ENCODE measurements around the gene SEC24A. TPM values are rescaled to one million over a fixed set of nuclear protein-coding genes. Genes with fewer than 3 reads are reported as not detected.
A peak's percentile ranks its signal among the peaks of the same experiment; 100 is the strongest.

The SEC24A gene
- total RNA-seq, 1 experiment from 2014 or later = 30.4 TPM

DNA sequence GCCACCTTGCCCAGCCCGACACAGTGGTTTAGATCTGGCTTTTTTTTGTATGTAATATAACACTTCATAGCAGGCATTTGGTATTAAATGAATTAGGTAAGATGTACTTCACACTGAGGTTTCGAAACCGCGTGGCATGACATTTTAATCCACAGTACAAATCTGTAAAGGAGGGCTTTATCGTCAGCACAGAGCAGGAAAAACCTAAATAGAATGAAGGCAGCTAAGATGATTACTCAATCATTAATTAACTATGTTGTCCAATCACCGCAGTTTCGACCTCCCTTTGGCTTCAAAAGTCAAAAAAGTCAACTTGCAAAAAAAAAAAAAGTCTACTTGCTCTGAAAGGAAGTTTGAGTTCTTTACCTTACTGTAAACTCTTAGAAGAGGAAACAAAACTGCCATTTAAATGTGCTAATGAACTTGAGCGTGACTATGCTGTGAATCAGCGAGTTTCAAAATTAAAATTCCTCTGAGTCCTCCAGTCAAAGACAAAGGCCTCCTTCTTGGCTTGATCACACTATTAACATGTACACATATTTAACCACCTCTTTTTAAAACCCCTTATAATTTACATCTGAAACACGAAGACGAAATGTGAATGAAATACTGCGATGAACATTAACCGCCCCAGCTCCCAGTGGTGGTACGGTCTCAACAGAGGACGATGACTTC lies 698 bp upstream of the SEC24A start:
- DNase-seq = no peak
- no CpG with 5 or more reads among the region's 15 CpGs for WGBS (ENCODE audit: extremely low coverage, insufficient read length, low lambda C conversion rate)
- peaks cover 15 to 16% of the 10 kb centered on the region in 2 experiments for H3K4me1 Mint-ChIP-seq

More for the DNA sequence above, 698 bp upstream of the SEC24A start:
- no peak overlapping the region for H2BK120ac ChIP-seq (ENCODE audit: low read depth, low read length, poor library complexity, severe bottlenecking)
- no peaks in the 10 kb centered on the region for H3K27me3 ChIP-seq (ENCODE audit: insufficient read depth, low read length)
- H2BK5ac ChIP-seq (ENCODE audit: insufficient read length, low read length) = no peak overlapping the region
- H3K79me2 ChIP-seq (ENCODE audit: insufficient read depth, low read length) = peaks cover 8% of the 10 kb centered on the region; the same call in 1 of the 2 replicates
- no peak overlapping the region for H4K5ac ChIP-seq (ENCODE audit: insufficient read length, low read depth, low read length)
- no peak overlapping the region; the same call in 1 of the 2 replicates for H3K14ac ChIP-seq (ENCODE audit: insufficient read depth, low read length)
- Mint-ChIP-seq H3K27me3 (ENCODE audit: low read depth) (no peaks in the 10 kb centered on the region), H3K36me3 (ENCODE audit: insufficient read depth in 1 of 3, low read depth in 3 of 3) (peaks cover 0 to 5% (median 3%) of the 10 kb centered on the region in 3 experiments; a peak in 3 of 7 replicates), H3K4me3 (peak overlapping the region; percentile 92 to 94), H3K9me3 (no peaks in the 10 kb centered on the region), H3K27ac (peak overlapping the region; percentile 98 to 99 (median 98))
- H3K27ac ChIP-seq (ENCODE audit: insufficient read length, low read depth, low read length) = peak overlapping the region; percentile 86
- peaks cover 3% of the 10 kb centered on the region for H3K79me1 ChIP-seq (ENCODE audit: insufficient read depth, low read depth, low read length, poor library complexity, severe bottlenecking)
- H3K23me2 ChIP-seq (ENCODE audit: insufficient read length, low read depth, low read length, poor library complexity, severe bottlenecking) = peaks cover 11% of the 10 kb centered on the region
- H3K56ac ChIP-seq (ENCODE audit: insufficient read length, low read depth, low read length) = no peak overlapping the region
- peak overlapping the region; percentile 99 for H3K4me2 ChIP-seq (ENCODE audit: insufficient read depth, insufficient read length, low read length)
- no peak overlapping the region for H4K91ac ChIP-seq (ENCODE audit: insufficient read length, low read depth, low read length)
- no peak overlapping the region for H3T11ph ChIP-seq (ENCODE audit: low read length)
- H2BK15ac ChIP-seq (ENCODE audit: low read depth, low read length) = no peak overlapping the region
- H2BK20ac ChIP-seq (ENCODE audit: low read depth, low read length, poor library complexity, severe bottlenecking) = no peak overlapping the region
- H3K9ac ChIP-seq (ENCODE audit: extremely low read depth, insufficient read length, low read length) = peak overlapping the region; percentile 93
- H3K18ac ChIP-seq (ENCODE audit: insufficient read length, low read depth, low read length) = peak overlapping the region; percentile 69
- no peak overlapping the region for H2BK12ac ChIP-seq (ENCODE audit: insufficient read length, low read depth, low read length)
- no peaks in the 10 kb centered on the region for H4K20me1 ChIP-seq (ENCODE audit: control insufficient read depth, insufficient read depth, insufficient read length)
- no peaks in the 10 kb centered on the region for H3K9me3 ChIP-seq (ENCODE audit: control insufficient read depth, low read depth, low read length)
- TF ChIP-seq, protein P1, sequence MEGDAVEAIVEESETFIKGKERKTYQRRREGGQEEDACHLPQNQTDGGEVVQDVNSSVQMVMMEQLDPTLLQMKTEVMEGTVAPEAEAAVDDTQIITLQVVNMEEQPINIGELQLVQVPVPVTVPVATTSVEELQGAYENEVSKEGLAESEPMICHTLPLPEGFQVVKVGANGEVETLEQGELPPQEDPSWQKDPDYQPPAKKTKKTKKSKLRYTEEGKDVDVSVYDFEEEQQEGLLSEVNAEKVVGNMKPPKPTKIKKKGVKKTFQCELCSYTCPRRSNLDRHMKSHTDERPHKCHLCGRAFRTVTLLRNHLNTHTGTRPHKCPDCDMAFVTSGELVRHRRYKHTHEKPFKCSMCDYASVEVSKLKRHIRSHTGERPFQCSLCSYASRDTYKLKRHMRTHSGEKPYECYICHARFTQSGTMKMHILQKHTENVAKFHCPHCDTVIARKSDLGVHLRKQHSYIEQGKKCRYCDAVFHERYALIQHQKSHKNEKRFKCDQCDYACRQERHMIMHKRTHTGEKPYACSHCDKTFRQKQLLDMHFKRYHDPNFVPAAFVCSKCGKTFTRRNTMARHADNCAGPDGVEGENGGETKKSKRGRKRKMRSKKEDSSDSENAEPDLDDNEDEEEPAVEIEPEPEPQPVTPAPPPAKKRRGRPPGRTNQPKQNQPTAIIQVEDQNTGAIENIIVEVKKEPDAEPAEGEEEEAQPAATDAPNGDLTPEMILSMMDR (conservative IDR thresholded peaks at IDR 0.05) = no peak
- no peak overlapping the region for H3K23ac ChIP-seq (ENCODE audit: insufficient read length, low read depth, low read length)
- H2AFZ ChIP-seq (ENCODE audit: low read length) = no peak overlapping the region
- no peaks in the 10 kb centered on the region for H3K4me1 ChIP-seq (ENCODE audit: insufficient read depth, low read length)
- no peak overlapping the region for H2AK5ac ChIP-seq (ENCODE audit: insufficient read length, low read length)
- no peak overlapping the region for H4K8ac ChIP-seq (replicated peaks; ENCODE audit: insufficient read length, low read depth, low read length)
- H3K4ac ChIP-seq (ENCODE audit: low read depth, low read length) = no peak overlapping the region
